COLO668 (cell line): ENCODE data around the gene KRTAP12-4.
"Not testable (repeated sequence)": the region's sequence is repeated elsewhere in the genome, so short reads cannot be mapped to it uniquely, and the experiment has no call there.

Experiments
- DNase-seq: peaks from one replicate; lab custom pipeline; 2025; ENCODE audit not compliant: unreplicated experiment; lab: John Stamatoyannopoulos, UW

Gene KRTAP12-4

DNA sequence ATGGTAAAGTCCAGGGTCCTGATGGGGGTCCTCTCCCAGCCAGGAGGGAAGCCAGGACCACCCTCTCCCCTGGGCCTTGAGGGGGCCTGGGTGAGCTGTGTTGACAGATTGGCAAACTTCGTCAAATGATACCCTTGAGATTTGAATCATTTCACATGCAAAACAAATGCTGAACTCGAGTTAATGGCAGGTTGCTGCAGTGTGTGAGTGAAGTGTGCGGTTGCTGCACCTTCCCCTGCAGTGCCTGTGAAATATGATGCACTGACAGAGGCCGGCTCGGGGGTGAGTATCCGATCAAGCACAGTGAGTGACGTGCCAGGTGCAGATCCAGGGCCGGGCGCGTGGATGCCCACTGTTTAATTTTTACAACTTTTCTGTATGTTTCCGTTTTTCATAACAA lies 33.2 kb upstream of the KRTAP12-4 start:
- no peak for DNase-seq

DNA sequence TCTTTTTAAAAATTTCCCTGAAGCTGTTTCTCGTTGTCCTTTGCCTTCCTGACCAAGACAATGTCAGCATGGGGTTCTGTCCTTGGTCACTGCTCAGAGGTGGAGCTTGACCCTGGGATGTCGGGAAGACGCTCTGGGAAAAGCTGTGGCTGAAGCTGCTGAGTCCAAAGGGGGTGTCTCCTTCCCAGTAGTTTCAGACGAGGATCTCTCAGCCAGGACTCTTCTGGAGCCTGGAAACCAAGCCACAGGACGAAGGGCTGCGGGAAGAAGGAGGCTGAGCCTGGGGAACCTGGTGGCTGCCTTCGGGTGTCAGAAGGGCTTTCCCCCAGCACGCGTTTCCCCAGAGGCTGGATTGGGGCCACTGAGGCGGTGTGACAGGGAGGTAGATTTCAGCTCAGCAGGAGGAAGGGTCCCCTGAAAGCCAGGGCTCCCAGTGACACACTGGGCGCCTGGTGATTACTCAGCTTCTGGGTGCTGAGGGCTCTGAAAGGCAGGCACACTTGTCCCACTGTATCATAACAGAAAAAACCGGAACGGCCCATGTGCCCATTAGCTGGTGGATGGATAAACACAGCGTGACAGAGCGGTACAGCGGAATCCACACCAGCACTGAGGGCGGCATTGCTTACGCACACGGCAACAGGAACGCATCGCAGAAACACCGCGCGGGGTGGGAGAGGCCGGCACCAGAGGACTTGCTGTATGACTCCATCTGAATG lies 32.5 kb upstream of the KRTAP12-4 start:
- no peak for DNase-seq

DNA sequence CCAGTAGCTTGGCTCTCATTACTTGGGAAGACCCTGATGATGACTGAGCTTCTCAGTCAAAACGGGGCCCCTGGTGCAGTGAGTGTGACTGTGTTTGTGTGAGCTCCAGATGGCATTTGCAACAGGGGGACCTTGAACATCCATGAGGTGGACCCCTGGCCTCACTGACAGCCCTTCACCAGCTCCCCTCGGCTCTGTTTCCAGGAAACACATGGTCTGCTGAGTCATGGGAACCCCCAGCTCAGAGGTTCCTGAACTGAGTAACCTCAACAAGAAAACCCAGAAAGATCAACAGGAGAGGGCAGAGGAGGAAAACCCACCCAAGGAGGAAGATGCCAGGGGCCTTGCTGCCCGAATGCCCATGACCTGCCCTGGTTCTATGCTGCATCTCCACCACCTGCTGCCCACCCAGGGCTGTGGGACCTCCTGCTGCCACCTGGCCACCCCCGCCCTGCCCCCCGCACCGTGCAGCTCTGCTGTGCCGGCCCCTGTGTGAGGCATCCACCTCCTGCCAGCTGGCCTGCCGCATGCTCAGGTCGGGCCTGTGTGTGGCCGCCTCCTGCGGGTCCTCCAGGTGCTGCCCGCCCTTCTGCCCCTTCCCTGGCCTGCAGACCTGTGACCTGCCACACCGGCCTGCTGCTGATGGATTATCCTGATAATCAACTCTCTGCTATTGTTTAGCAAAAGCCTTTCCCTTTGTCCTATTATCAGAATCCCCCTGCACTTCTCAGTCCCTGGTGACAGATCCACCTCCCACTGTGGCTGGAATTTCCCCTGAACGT lies 31.7 kb upstream of the KRTAP12-4 start:
- no peak for DNase-seq

DNA sequence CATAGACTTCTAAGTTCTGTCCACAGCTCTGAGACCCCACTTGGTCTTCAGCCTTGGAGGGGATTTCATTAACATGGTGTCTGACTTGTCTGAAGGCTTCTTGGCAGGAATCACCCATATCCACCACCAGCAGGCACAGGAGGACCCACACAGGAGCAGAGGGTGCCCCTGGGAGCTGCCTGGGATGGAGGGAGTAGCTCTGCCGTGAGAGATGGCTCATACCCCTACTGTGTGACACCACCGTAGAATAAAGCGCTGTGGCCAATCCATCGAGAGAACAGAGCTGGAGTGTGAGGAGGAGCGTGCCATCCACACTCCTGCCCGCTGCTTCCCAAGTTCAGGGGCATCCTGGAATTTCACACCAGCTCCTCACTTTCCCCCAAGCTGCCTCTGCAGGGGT lies 30.6 kb upstream of the KRTAP12-4 start:
- not testable (repeated sequence) for DNase-seq

DNA sequence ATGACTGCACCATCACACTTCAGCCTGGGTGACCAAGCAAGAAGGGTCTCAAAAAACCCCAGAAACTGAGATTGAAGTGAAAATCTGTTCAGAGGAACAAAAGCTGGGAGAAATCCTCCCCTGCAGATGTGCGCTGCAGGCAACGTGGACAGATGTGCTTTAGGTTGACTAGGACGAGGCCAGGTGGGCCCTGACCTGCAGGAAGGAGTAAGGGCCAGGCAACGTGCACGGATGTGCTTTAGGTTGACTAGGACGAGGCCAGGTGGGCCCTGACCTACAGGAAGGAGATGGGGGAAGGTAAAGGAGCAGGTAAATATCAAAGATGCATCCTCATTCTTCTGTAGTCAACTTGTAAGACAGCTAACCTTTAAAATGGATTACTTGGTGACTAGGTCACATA lies 30.0 kb upstream of the KRTAP12-4 start:
- DNase-seq, result no peak

DNA sequence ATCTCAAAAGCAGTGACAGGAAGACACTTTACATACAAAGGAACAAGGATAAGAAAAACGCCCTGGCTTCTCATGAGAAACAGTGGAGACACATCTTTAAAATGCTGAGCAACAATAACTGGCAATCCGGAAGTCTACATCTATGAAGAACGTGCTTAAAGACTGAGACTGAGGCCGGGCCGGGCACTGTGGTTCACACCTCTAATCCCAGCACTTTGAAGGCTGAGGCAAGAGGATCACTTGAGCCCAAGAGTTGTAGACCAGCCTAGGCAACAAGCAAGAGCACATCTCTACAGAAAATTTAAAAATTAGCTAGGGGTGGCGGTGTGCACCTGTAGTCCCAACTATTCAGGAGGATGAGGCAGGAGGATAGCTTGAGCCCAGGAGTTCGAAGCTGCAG lies 29.6 kb upstream of the KRTAP12-4 start:
- DNase-seq, result no peak

DNA sequence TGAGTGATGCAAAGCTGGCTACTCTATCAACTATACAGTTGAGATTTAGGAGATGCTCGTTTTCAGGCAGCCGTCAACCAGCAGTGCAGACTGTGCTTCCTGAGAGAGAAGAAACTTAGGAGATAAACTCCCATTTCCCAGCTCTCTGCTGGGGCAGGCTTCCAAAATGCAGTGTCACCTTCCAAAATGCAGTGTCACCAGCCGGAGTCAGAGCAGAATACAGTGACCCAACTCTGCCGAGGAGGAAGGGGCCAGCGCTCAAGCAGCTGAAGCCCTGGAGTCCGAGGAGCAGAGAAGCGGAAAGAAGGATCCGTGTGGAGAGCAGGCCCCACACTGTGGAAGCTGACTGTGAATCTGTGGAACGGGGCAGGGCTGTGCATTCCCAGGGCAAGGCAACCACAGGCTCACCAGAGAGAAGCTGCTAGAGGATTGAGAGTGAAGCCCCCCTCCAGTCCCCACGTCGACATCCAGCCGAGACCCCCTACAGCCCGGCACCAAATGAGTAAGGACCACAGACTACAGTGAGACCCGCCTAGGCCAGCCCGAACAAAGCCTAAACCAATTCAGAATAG lies 28.2 kb upstream of the KRTAP12-4 start:
- no peak for DNase-seq

DNA sequence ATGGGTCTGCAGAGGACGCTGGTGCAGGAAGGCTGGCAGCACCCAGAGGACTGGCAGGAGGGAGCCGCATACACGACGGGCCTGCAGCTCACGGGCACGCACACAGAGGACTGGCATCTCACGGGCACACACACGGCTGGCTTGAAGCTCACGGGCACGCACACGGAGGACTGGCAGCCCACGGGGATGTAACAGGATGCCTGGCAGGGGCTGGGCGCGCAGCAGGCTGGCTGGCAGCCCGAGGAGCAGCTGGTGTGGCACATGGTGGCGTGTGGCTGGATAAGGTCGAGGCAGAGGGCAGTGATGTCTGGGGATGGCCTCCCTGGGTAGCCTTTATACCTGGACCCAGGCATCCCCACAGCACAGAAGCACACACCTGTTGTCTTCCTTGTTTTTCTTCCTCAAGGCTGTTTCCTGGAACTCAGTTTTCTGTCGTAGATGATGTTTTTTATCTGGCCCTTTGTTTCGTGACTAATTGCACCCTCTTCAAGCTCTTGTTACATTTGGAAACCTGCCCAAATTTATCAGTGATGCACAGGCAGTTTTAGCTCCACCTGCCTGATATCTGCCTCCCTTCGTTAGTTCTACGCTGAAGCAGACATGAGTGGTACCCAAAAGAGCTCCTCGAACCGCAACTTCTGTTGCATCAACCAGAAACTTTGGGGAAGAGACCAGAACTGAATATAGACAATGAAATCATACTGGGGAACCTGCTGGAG lies 27.6 kb upstream of the KRTAP12-4 start, which contains the start of gene KRTAP12-1:
Gene KRTAP12-1, minus strand, starts transcription at position 303 of the 719 bp plus-strand sequence. Its CDS starts 40 bp downstream, at position 263.
- peak; percentile 74 for DNase-seq

DNA sequence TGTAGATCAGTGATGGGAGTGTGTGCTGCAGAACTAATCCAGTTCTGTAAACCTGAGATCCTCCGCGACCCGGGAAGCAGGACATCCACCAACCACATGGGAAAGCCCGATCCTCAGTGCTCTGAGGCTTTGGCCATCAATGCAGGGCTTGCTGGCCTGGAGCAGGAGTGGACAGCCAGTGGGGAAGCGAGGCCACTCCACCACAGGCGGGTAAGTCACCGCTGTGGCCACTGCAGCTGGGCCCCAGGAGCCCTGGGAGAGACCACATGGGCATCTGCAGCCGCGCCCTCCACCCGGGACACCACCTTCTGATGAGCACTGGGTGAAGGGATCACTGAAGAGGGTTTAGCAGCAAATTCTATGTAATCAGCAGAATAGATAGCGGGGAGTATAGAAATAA lies 26.7 kb upstream of the KRTAP12-4 start:
- DNase-seq, result no peak

DNA sequence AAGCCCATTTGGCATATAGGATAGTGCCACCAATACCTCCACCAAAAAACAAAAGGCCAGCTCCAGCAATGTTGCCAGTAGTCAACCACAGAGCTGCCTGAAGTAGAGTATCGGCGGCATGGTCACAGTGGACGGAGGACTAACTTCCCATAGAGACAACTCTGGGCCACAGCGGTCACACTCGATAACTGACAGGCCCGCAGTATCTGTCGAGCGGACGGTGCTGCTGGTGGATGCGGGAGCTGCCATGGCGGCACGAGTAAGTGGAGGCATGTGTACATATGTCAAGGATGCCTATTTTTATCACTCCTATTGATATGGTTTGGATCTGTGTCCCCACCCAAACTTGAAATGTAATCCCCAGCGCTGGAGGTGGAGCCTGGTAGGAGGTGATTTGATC lies 23.4 kb upstream of the KRTAP12-4 start:
- no peak for DNase-seq

DNA sequence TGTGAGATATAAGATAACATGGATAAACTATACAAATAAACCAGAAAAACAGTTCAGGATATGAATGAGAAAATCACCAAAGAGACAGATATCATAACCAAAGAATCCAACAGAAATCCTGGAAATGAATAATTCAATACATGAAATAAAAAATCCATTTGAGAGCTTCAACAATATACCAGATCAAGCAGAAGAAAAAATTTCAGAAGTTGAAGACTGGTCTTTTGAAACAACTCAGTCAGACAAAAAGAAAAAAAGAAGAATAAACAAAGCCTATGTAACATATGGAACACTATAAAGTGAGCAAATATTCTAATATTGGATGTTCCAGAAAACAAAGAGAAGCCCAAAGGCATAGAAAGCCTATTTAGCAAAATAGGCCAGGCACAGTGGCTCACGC lies 17.5 kb upstream of the KRTAP12-4 start:
- no peak for DNase-seq

DNA sequence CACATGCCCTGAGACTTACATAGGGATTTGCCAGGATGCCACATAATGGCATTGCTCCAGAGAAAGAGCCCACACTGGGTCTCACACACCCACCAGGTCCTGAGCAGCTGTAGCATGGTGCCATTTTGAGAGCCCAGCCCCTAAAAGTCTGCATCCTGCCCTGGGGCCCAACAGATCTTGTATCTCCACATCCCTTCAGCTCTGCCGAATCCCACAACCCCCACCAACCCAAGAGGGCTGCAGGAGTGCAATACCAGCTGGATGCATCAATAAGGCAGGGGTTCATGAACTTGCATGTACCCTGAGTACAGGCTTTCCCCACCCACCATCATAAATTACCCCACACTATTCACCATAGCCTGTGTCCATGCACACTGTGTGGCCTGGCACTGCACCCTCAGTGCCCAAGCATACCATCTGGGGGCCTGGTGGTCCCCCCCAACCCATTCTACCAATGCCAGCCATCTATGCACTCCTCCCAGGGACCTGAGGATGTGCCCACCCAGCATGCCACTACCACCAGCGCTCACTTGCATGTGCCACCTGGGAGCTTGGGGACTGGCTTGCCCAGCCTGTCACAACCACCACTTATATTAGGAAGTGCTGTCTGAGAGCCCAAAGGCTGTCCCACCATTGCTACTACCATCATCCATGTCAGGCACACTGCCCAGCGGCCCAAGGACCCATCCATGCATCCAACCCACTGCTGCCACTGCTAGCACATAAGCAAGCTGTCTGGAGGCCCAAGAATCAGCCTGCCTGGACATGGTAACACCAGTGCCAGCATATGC lies 16.4 kb upstream of the KRTAP12-4 start:
- DNase-seq, result no peak

DNA sequence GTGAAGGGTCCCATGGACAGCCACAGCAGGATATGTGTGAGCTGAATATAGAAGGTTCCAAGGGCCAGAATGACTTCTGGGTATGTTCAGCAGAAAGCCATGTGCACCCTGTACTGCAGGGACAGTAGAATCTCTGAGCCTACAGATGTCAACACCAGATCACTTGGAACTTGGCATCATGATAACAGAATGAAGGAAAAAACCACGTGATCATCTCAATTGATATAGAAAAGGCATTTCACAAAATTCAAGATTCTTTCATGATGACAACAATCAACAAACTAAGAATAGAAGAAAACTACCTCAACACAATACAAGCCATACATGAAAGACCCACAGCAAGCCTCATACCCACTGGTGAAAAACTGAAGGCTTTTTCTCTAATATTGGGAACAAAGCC lies 13.2 kb upstream of the KRTAP12-4 start:
- no peak for DNase-seq

DNA sequence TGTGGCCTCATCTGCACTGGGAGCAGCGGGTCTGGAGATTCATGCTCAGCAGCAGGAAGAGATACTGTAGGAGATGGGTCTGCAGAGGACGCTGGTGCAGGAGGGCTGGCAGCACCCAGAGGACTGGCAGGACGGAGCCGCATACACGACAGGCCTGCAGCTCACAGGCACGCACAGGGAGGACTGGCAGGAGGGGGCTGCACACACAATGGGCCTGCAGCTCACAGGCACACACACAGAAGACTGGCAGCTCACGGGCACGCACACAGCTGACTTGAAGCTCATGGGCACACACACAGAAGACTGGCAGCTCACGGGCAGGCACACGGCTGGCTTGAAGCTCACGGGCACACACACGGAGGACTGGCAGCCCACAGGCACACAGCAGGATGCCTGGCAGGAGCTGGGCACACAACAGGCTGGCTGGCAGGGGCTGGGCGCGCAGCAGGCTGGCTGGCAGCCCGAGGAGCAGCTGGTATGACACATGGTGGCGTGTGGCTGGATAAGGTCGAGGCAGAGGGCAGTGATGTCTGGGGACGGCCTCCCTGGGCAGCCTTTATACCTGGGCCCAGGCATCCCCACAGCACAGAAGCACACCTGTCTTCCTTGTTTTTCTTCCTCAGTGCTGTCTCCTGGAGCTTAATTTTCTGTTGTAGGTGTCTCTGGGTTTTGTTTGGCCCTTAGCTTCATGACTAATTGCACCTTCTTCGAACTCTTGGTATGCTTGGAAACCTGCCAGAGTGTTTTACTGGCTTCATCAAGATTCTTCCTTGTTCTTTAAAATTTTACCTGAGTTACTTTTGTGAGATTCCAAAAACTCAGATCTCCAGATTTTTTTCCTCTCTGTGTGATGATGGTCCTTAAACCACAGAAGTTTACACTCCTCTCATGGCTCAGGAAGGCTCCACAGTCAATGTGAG lies 12.2 kb upstream of the KRTAP12-4 start, which contains the start of gene KRTAP12-2:
Gene KRTAP12-2, minus strand, starts transcription at position 527 of the 920 bp plus-strand sequence. Its CDS starts 41 bp downstream, at position 486.
- no peak for DNase-seq

DNA sequence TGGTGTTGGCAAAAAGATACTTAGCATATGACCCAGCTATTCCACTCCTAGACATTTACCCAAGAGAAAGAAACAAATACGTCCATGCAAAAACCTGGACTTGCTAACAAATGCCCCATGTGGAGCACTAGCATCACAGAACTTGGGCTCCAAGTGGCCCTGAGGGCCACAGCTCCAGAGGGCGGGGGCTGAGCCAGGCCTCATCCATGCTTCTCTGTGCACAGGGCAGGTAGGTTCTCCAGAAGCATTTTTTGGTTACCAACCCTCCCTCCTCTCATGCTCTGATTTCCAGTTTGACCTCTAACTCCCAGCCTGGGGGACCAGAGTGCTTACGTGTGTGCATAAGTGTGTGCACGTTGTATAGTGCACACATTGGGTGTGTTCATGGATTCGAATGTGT lies 10.2 kb upstream of the KRTAP12-4 start:
- DNase-seq, result no peak

DNA sequence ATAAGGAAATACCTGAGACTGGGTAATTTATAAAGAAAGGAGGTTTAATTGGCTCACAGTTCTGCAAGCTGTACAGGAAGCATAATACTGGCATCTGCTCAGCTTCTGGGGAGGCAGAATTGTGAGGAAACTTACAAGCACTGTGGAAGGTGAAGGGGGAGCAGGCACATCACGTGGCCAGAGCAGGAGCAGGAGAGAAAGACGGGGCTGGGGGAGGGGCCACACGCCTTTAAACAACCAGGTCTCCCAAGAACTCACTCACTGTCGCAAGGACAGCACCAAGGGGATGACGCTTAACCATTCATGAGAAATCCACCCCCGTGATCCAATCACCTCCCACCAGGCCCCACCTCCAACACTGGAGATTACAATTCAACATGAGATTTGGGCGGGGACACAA lies 7.1 kb upstream of the KRTAP12-4 start:
- not testable (repeated sequence) for DNase-seq

DNA sequence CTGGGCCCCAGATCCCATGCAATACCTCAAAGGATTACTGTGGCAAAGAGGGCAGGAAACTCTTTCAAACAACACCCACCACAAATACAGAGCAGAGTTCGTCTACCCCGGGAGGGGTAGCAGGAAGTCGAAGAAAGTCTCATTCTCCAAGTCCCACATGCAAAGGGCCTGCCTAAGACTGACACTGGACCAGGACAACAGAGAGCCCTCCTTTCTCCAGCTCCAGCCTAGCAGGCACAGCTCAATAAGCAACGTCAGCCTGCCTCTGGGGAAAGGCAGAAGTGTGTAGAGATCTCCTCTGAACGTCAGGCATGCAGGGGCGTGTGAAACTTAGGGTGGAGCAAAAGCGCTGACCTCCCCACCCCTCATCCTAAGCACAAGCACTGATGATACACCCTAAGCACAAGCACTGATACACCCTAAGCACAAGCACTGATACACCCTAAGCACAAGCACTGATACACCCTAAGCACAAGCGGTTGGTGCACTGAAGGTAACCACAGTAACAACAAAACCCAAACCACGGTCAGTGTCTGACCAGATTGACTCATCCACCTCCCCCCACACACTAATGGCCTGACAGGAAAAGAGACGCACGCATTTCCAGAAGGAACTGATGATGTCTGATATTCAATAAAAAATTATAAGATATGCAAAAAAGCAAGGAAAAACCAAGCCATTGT lies 4.6 kb upstream of the KRTAP12-4 start:
- no peak for DNase-seq

DNA sequence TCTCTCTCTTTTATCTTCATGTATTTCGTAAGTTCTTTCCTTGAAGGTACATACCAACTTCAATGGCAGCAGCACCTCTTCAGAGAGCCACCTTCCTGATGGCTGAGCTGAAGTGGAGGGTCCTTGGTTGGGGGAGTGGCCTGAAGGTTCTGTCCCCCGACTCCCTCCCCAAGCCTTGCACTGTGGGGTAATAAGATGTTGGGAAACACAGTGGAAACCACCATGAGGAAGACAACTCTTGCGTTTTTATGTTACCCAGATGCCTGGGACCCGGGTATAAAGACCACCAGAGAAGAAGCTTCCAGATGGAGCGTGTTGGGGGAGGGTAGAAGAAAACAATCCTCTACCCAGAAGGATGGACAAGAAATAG lies 4.1 kb upstream of the KRTAP12-4 start:
- DNase-seq, result no peak
